A549 (cell line): ENCODE results near the gene FBXL5. TPM values are rescaled to one million over a fixed set of nuclear protein-coding genes. Genes with fewer than 3 reads are reported as not detected.

Source experiments
- ATAC-seq, 2 experiments: fragments of 200-7000 bp in 1 of 2; fragments of >200 bp in 1 of 2; cut with Nextera tagmentation in 1 of 2; cut with Tn5 transposase in 1 of 2; 3 replicates each; pipeline versions ENCODE4 v1.8.0 to v1.9.1; 2018 to 2020; ENCODE audit warnings: mild to moderate bottlenecking in 1 of 2, moderate library complexity in 1 of 2
- CTCF ChIA-PET: fragments of 300-600 bp; sonication (Branson Sonifier 250); formaldehyde crosslinking; extraction: SDS; loops from one replicate; lab custom pipeline; 2021; ENCODE audit warnings: antibody characterized with exemption, inconsistent platforms; lab: Yijun Ruan, JAX
- POLR2A ChIA-PET: fragments of 350-600 bp; formaldehyde crosslinking; extraction: SDS; loops from one replicate; lab custom pipeline; 2021; ENCODE audit warnings: antibody characterized with exemption, inconsistent platforms; lab: Yijun Ruan, JAX
- DNase-seq, 2 experiments: peaks; one replicate each; pipeline versions ENCODE4 v3.0.0 to v3.0.0-alpha.2; 2011 to 2016; ENCODE audit warnings: low read depth in 1 of 2, low spot score in 1 of 2
- FAIRE-seq: peaks from 2 replicates; lab custom pipeline; 2011; peaks lifted over from hg19 to GRCh38; lab: Jason Lieb, UNC
- H3K27ac ChIP-seq, 2 experiments: fragments of >200 bp; sonication (Bioruptor Twin); formaldehyde crosslinking; 3 replicates each; pipeline ENCODE4 v1.5.1; 2016 to 2017
- H3K4me1 ChIP-seq: fragments of >200 bp; sonication (Bioruptor Twin); formaldehyde crosslinking; 3 replicates; pipeline ENCODE4 v1.6.1; 2016
- H3K4me2 ChIP-seq: fragments of >200 bp; sonication (Bioruptor Twin); formaldehyde crosslinking; 3 replicates; pipeline ENCODE4 v1.6.1; 2016
- H3K4me3 ChIP-seq: fragments of >200 bp; sonication (Bioruptor Twin); formaldehyde crosslinking; 3 replicates; pipeline ENCODE4 v1.5.1; 2016
- H3K9me3 ChIP-seq: fragments of >200 bp; sonication (Bioruptor Twin); formaldehyde crosslinking; 3 replicates; pipeline ENCODE4 v1.6.1; 2016
- CBX2 ChIP-seq: fragments of 200-600 bp; sonication (generic); IDR thresholded peaks from 2 replicates; pipeline ENCODE4 v1.6.1; 2016; ENCODE audit warnings: low read depth, mild to moderate bottlenecking, borderline replicate concordance
- CHD4 ChIP-seq: fragments of 200-600 bp; sonication (generic); IDR thresholded peaks from 2 replicates; pipeline ENCODE4 v1.6.1; 2016; ENCODE audit warnings: antibody characterized with exemption, mild to moderate bottlenecking, borderline replicate concordance
- CTCF ChIP-seq: fragments of >200 bp; sonication (Bioruptor Twin); formaldehyde crosslinking; IDR thresholded peaks from 3 replicates; pipeline ENCODE4 v1.5.1; 2016
- EHF ChIP-seq: fragments of 250-450 bp; sonication (Bioruptor Pico); IDR thresholded peaks from 2 replicates; pipeline ENCODE4 v1.5.0; 2020; ENCODE audit warnings: mild to moderate bottlenecking
- EHMT2 ChIP-seq: fragments of 200-600 bp; sonication (generic); IDR thresholded peaks from 2 replicates; pipeline ENCODE4 v1.6.1; 2016; ENCODE audit warnings: antibody characterized with exemption, low read depth, mild to moderate bottlenecking, moderate library complexity
- EP300 ChIP-seq, 2 experiments: fragments of >200 bp; sonication (Bioruptor Twin); formaldehyde crosslinking; IDR thresholded peaks; 2 replicates in 1 of 2; 3 replicates in 1 of 2; pipeline ENCODE4 v1.6.1; 2016 to 2017
- ESRRA ChIP-seq: fragments of 150-350 bp; IDR thresholded peaks from 2 replicates; pipeline ENCODE4 v1.6.1; 2014; ENCODE audit warnings: mild to moderate bottlenecking, low read length, borderline replicate concordance
- HDAC2 ChIP-seq: fragments of 200-600 bp; sonication (generic); IDR thresholded peaks from 2 replicates; pipeline ENCODE4 v1.6.1; 2016
- HES2 ChIP-seq: fragments of >200 bp; sonication (Bioruptor Twin); formaldehyde crosslinking; IDR thresholded peaks from 2 replicates; pipeline ENCODE4 v1.6.1; 2016
- HEYL ChIP-seq: fragments of 250-450 bp; sonication (Bioruptor Pico); IDR thresholded peaks from 2 replicates; pipeline ENCODE4 v1.8.0; 2021; ENCODE audit warnings: mild to moderate bottlenecking, moderate library complexity
- HOXA7 ChIP-seq: fragments of 250-450 bp; sonication (Bioruptor Pico); IDR thresholded peaks from 2 replicates; pipeline ENCODE4 v1.5.0; 2020; ENCODE audit warnings: mild to moderate bottlenecking, moderate library complexity
- HOXB13 ChIP-seq: fragments of 250-450 bp; sonication (Bioruptor Pico); IDR thresholded peaks from 2 replicates; pipeline ENCODE4 v1.5.0; 2020; ENCODE audit warnings: low read depth, mild to moderate bottlenecking, moderate library complexity
- HOXB5 ChIP-seq: fragments of 250-450 bp; sonication (Bioruptor Pico); IDR thresholded peaks from 2 replicates; pipeline ENCODE4 v1.5.0; 2020; ENCODE audit warnings: mild to moderate bottlenecking, moderate library complexity
- KDM1A ChIP-seq: fragments of 200-600 bp; sonication (generic); IDR thresholded peaks from 2 replicates; pipeline ENCODE4 v1.6.1; 2016; ENCODE audit warnings: low read depth, mild to moderate bottlenecking
- KDM5A ChIP-seq: fragments of 200-600 bp; sonication (generic); IDR thresholded peaks from 2 replicates; pipeline ENCODE4 v1.6.1; 2016; ENCODE audit warnings: antibody characterized with exemption, mild to moderate bottlenecking
- MAX ChIP-seq: IDR thresholded peaks from 2 replicates; pipeline ENCODE4 v1.6.1; 2012
- MAZ ChIP-seq: fragments of 150-350 bp; IDR thresholded peaks from 2 replicates; pipeline ENCODE4 v1.6.1; 2014; ENCODE audit warnings: antibody characterized with exemption, low read depth, low read length, borderline replicate concordance
- MYC ChIP-seq: IDR thresholded peaks from 2 replicates; pipeline ENCODE4 v1.6.1; 2012; ENCODE audit warnings: mild to moderate bottlenecking, inconsistent platforms, low read length, improper control_type of control experiment, borderline replicate concordance
- NPAS2 ChIP-seq: fragments of 250-450 bp; sonication (Bioruptor Pico); IDR thresholded peaks from 2 replicates; pipeline ENCODE4 v1.8.0; 2022; ENCODE audit warnings: mild to moderate bottlenecking, moderate library complexity, borderline replicate concordance
- NR3C1 ChIP-seq: fragments of >200 bp; sonication (Bioruptor Twin); formaldehyde crosslinking; IDR thresholded peaks from 3 replicates; pipeline ENCODE4 v1.6.1; 2017
- PHF8 ChIP-seq: fragments of 200-600 bp; sonication (generic); IDR thresholded peaks from 2 replicates; pipeline ENCODE4 v1.6.1; 2016; ENCODE audit warnings: low read depth, mild to moderate bottlenecking, antibody characterized with exemption, moderate library complexity, borderline replicate concordance
- RAD21 ChIP-seq, 2 experiments: fragments of >200 bp in 1 of 2; sonication (Bioruptor Twin) in 1 of 2; formaldehyde crosslinking in 1 of 2; IDR thresholded peaks in 1 of 2; conservative IDR thresholded peaks in 1 of 2; 2 replicates in 1 of 2; 3 replicates in 1 of 2; pipeline ENCODE4 v1.6.1; 2012 to 2018; ENCODE audit warnings: inconsistent platforms in 1 of 2
- RCOR1 ChIP-seq: fragments of 150-350 bp; IDR thresholded peaks from 2 replicates; pipeline ENCODE4 v1.6.1; 2014; ENCODE audit warnings: antibody characterized with exemption, low read length, low read depth
- SMC3 ChIP-seq: fragments of >200 bp; sonication (Bioruptor Twin); formaldehyde crosslinking; IDR thresholded peaks from 3 replicates; pipeline ENCODE4 v1.6.1; 2018; ENCODE audit warnings: inconsistent platforms
- TFCP2L1 ChIP-seq: fragments of 250-450 bp; sonication (Bioruptor Pico); IDR thresholded peaks from 2 replicates; pipeline ENCODE4 v1.5.0; 2021; ENCODE audit warnings: mild to moderate bottlenecking
- WGBS: methylation state at CpG from one replicate; pipeline ENCODE4 v1.1.6; 2017; ENCODE audit errors: missing lambda C conversion rate; 5-methylcytosine and 5-hydroxymethylcytosine counted together
- polyA plus RNA-seq, 4 experiments: library from polyadenylated mRNA; depleted of rRNA in 3 of 4; stranded (reverse); fragments of >200 nt; fragmentation: RNase III in 1 of 4; extraction: RNeasy Plus Mini Kit Qiagen cat#74134 plus additional on column Dnase treatment in 1 of 4; gene quantifications; 2 replicates in 3 of 4; 3 replicates in 1 of 4; pipeline ENCODE4 v1.2.3, GENCODE V29; 2011 to 2017
- TF ChIP-seq, protein P1 (sequence below): IDR thresholded peaks from 2 replicates; pipeline ENCODE4 v1.6.1; 2012; ENCODE audit warnings: low read depth, borderline replicate concordance
- TF ChIP-seq, protein P2 (sequence below): fragments of >200 bp; sonication (Bioruptor Twin); formaldehyde crosslinking; IDR thresholded peaks from 3 replicates; pipeline ENCODE4 v1.6.1; 2016
- TF ChIP-seq, protein P3 (sequence below): IDR thresholded peaks from 2 replicates; pipeline ENCODE4 v1.6.1; 2012

The FBXL5 gene
- polyA plus RNA-seq, 2 of the 4 experiments (the other 2 are of a cell fraction): 44.2 to 45.4 TPM

DNA sequence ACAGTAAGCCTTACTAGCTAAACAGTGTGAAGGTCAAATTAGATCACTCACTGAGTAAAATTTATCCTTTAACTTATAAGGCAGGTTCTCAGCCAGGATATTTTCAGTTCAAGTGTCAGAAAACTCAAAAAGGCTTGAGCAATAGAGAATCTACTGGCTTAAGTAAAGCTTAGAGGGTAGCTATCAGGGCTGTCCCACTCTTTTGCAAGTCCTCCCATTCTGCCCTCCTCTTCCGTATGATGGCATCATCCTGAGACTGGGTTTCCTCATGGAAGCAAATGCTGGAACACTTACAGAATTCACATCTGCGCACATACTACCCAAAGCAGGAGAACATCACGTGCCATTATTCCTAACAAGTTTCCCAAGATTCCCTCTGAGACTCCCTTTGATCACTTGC, 55.0 kb downstream of the FBXL5 start:
- FAIRE-seq: no peak
- ChIA-PET POLR2A (no interaction called here), CTCF (no interaction called here)

GRCh38 chr4:15598644-15599043, 56.5 kb downstream of the FBXL5 start:
- ATAC-seq (no peak), DNase-seq (no peak), FAIRE-seq (no peak)
- Histone ChIP-seq H3K27ac (no peak overlapping the region), H3K9me3 (no peaks in the 10 kb centered on the region), H3K4me2 (no peak overlapping the region), H3K4me1 (no peaks in the 10 kb centered on the region), H3K4me3 (no peak overlapping the region)
- ChIA-PET POLR2A (no interaction called here), CTCF (no interaction called here)
- TF ChIP-seq KDM1A: no peak
- no peak for TF ChIP-seq EHMT2
- TF ChIP-seq EP300 (IDR thresholded peaks at IDR 0.05): no peak
- no peak for TF ChIP-seq HEYL (CRISPR knock-in tag)
- TF ChIP-seq, protein P1, sequence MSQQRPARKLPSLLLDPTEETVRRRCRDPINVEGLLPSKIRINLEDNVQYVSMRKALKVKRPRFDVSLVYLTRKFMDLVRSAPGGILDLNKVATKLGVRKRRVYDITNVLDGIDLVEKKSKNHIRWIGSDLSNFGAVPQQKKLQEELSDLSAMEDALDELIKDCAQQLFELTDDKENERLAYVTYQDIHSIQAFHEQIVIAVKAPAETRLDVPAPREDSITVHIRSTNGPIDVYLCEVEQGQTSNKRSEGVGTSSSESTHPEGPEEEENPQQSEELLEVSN: no peak
- WGBS: 94% methylated on average over 4 of the region's 4 CpGs

More for the DNA sequence above, 55.0 kb downstream of the FBXL5 start:
- H3K9me3 ChIP-seq: no peaks in the 10 kb centered on the region
- DNase-seq: no peak
- TF ChIP-seq CTCF (no peak), EHF (CRISPR knock-in tag) (no peak), HOXB5 (CRISPR knock-in tag) (no peak), MYC (no peak), MAZ (no peak), MAX (no peak), RAD21 (conservative IDR thresholded peaks at IDR 0.05 in 1 of 2, IDR thresholded peaks at IDR 0.05 in 1 of 2) (no peak)
- 100% methylated on average over 3 of the region's 3 CpGs for WGBS
- no peak overlapping the region for H3K4me3 ChIP-seq
- no peaks in the 10 kb centered on the region for H3K4me1 ChIP-seq
- no peak overlapping the region for H3K4me2 ChIP-seq
- H3K27ac ChIP-seq: no peak overlapping the region
- no peak for ATAC-seq

DNA sequence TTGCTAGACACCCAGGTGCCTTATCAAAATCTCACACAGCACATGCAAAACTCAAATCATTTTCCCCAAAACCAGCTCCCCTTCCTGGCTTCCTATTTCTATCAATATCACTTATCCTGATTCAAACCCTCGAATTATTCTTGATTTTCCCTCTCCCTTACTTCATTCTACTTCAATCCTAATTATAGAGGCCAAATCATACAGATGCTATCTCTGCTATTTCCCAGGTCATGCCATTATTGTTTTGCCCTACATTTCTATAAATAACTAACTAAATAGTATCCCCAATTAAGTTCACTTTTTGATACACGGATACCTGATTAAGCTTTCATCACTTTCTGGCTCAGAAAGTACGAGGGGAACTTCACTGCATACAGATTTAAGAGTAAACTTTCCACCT, 62.4 kb downstream of the FBXL5 start:
- Histone ChIP-seq H3K4me2 (no peak overlapping the region), H3K9me3 (no peaks in the 10 kb centered on the region), H3K27ac (no peak overlapping the region), H3K4me1 (no peaks in the 10 kb centered on the region), H3K4me3 (no peak overlapping the region)
- ChIA-PET CTCF (interaction anchor here (2.0 kb wide), 1 partner anchor 11 kb away, joined by 4 read pairs; no protein-coding TSS in a partner anchor), POLR2A (no interaction called here)
- TF ChIP-seq KDM5A (no peak), HOXA7 (CRISPR knock-in tag) (no peak)
- no peak for ATAC-seq
- no peak for FAIRE-seq
- no peak for DNase-seq
- 72% methylated on average over 3 of the region's 3 CpGs for WGBS

DNA sequence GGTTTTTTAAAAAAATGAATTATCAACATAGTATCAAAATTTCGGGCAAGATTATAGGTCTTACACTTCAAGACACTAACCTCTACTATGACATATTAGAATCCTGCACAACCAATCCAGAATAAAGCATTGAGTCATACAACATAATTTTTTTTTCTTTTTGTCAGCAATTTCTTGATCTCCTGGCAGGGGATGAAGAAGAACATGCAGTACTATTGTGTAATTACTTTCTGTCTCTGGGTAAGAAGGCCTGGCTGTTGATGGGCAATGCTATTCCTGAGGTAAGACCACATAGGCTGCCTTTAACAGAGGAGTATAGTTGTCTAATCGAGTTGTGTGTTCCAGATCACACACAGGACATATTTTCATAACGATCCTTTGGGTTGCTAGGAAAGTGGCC, 67.5 kb downstream of the FBXL5 start:
- Histone ChIP-seq H3K4me1 (no peaks in the 10 kb centered on the region), H3K4me3 (no peak overlapping the region), H3K9me3 (no peaks in the 10 kb centered on the region), H3K4me2 (no peak overlapping the region), H3K27ac (no peak overlapping the region)
- WGBS: 91% methylated on average over 3 of the region's 3 CpGs
- FAIRE-seq (no peak), ATAC-seq (no peak), DNase-seq (no peak)
- ChIA-PET CTCF (no interaction called here), POLR2A (no interaction called here)
- TF ChIP-seq TFCP2L1 (no peak), HOXB13 (CRISPR knock-in tag) (no peak), CBX2 (no peak), PHF8 (no peak), ESRRA (no peak), NR3C1 (no peak), NPAS2 (CRISPR knock-in tag) (no peak), HES2 (no peak), CHD4 (no peak), RCOR1 (no peak), HDAC2 (no peak), SMC3 (no peak)
- TF ChIP-seq, protein P2, sequence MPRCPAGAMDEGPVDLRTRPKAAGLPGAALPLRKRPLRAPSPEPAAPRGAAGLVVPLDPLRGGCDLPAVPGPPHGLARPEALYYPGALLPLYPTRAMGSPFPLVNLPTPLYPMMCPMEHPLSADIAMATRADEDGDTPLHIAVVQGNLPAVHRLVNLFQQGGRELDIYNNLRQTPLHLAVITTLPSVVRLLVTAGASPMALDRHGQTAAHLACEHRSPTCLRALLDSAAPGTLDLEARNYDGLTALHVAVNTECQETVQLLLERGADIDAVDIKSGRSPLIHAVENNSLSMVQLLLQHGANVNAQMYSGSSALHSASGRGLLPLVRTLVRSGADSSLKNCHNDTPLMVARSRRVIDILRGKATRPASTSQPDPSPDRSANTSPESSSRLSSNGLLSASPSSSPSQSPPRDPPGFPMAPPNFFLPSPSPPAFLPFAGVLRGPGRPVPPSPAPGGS: no peak
- TF ChIP-seq, protein P3, sequence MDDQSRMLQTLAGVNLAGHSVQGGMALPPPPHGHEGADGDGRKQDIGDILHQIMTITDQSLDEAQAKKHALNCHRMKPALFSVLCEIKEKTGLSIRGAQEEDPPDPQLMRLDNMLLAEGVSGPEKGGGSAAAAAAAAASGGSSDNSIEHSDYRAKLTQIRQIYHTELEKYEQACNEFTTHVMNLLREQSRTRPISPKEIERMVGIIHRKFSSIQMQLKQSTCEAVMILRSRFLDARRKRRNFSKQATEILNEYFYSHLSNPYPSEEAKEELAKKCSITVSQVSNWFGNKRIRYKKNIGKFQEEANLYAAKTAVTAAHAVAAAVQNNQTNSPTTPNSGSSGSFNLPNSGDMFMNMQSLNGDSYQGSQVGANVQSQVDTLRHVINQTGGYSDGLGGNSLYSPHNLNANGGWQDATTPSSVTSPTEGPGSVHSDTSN: no peak
